ENCODE measurements around the gene CSNK1A1.
"Not testable (repeated sequence)": the region's sequence is repeated elsewhere in the genome, so short reads cannot be mapped to it uniquely, and the experiment has no call there.

CSNK1A1 gene

DNA sequence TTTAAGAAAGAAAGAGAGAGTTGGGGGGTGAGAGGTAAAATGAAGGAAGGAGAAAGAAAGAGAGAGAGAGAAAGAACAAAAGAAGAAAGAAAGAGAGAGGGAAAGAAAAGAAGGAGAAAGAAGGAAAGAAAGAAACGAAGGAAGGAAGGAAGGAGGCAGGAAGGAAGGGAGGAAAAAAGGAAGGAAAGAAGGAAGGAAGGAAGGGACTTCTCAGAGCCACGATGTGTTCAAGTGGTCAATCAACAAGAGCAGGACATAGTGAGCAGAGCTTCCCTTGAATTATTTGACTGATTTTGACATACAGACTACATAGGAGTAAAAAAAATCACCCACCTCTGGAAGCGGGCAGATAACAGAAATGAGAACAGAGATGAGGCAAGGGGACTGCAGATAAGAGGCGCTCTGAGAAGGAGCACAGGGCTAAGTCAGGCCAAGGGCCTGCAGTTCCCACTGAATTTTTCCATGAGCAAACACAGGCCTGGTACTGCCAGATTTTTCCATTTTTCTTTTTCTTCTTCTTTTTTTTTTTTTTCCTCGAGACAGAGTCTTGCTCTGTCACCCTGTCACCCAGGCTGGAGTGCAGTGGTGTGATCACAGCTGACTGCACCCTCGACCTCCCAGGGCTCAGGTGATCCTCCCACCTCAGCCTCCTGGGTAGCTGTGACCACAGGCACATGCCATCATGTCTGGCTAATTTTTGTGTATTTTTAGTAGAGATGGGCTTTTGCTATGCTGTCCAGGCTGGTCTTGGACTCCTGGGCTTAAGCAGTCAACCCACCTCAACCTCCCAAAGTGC, 94.4 kb downstream of the CSNK1A1 start:
- DNase-seq (ENCODE audit: low read depth), result no peak

DNA sequence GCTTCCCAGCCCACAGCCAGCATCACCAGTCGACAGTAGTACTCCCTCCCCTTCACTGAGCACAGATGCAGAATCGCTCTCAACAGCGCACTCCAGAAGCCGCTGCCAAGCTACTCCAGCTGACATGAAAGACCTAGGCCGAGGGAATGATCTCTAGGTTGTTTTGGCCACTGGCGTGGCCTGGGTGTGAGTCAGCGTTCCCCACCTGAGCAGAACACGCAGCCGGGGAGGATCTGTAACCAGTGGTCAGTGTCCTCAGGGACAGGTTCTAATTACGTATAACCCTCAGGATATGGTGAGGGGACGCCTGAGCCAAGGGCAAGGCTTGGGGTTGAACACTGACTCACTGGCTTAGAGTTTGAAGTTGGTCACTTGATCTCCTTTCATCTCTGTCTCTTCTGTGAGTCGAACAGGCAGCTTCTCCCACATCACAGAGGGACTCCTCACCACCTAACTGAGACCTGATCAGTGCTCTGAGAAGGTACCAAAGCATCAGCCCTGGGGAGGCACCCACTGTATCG, 95.3 kb downstream of the CSNK1A1 start:
- DNase-seq (ENCODE audit: low read depth), result no peak

DNA sequence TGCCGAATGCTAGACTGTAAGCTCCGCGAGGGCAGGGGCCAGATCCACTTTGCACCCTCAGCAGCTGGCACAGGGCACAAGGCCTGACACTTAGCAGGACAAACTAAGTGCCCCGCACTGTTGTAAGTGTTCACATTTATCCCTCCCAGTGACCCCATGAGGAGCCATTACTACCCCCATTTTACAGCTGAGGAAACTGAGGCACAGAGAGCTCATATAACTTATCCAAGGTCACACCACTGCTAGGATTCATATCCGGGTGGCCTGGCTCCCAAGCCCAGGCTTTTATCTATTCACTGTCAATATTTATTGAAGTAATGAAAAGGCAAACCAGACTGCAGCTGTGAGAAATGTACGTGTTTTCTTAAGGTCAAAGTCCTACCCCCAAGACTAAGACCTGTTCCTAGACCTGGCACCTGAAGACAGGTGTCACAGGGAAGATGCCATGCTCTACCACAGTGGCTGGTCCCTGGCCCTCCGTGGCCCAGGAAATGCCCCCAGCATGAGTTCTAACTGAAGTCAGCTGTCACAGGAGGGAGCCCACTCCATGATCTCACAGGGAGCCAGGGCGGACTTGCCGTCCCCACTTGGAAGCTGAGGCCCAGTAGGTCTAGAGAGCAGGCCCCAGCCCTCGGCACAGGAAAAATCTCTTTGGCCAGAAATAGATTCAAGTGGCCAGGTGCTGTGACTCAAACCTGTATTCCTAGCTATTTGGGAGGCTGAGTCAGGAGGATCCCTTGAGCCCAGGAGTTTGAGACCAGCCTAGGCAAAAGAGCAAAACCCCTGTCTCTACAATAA, 97.4 kb downstream of the CSNK1A1 start:
- no peak for DNase-seq (ENCODE audit: low read depth)

DNA sequence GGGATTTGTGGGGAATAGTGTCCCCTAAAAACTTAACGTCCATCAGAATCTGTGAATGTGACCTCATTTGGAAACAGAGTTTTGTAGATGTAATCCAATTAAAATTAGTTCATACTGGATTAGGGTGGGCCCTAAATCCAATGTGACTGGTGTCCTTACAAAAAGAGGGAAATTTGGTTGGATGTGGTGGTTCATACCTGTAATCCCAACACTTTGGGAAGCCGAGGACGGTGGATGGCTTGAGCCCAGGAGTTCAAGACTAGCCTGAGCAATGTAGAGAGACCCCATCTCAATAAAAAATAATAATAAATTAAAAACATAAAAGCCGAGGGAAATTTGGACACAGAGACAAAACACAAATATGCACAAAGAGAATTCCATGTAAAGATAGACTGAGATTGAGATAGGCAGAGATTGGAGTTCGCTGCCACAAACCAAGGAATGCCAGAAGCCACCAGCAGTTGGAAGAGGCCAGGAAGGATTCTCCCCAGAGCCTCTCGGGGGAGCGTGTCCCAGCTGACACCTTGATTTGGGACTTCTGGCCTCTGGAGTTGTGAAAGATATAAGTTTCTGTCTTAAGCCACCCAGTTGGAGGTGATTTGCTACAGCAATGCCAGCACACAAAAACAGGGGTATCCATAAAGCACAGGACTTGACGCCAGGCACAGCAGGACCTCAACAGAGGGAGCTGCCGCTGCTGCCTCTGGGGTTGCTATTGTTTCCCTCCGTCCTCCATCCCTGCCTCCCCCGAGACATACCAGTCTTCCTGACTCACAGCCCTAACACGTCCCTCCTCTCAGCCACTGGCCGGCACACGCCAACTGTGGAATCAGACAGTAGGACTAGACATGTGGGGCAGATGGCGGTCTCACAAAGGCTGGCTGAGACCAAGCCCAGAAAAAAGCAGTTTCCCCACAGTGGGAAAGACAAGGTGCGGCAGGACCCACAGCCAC, 98.3 kb downstream of the CSNK1A1 start:
- DNase-seq (ENCODE audit: low read depth), result peak; percentile 76

DNA sequence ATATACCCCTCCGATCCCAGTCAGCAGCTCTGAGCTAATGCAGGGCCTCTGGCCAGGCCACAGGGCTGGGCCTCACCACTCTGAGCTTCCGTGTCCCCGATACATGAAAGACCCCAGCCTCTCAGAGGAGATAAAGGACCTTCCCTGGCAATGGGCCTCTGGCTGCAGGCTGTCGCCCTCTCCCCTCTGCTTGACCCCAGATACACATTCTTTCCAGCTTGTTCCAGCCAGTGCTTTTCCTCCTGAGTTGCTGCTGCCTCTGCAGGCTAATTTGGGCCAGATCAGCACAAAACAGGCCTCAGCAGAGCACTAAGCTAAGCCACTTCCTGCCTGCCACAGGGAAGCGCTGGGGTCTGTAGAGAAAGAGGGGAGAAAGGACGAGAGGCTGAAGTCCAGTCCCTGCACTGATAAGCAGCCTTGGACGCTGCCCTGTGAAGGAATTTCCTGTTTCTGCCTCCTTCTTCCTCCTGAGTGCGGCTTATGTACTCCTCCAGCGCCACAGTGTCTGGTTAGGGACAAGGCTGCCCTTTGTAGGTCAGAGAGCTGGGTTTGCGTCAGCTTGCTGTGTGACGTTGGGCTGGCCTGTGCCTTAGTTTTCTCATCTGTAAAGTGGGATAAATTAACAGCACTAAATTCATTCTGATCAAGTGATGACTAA, 99.1 kb downstream of the CSNK1A1 start:
- no peak for DNase-seq (ENCODE audit: low read depth)

DNA sequence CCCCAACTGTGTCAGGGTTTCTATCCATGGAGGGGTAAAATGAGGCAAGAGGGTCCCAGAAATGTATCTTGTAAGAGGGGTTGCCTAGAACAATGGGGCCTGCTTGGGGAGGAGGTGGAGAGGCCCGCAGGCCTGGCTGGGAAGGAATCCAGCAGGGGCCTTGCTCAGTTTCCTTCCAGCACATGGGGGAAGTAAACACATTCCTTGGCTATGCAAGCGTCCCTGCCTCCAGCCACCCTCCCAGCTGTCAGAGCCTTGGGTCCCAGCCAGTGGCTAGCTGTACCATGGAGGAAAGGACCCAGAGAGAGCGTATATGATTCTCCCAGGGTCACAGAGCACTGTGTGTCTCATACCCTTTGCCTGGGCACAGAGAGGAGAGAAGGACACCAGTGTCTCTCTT, 101.0 kb downstream of the CSNK1A1 start:
- DNase-seq (ENCODE audit: low read depth), result no peak

DNA sequence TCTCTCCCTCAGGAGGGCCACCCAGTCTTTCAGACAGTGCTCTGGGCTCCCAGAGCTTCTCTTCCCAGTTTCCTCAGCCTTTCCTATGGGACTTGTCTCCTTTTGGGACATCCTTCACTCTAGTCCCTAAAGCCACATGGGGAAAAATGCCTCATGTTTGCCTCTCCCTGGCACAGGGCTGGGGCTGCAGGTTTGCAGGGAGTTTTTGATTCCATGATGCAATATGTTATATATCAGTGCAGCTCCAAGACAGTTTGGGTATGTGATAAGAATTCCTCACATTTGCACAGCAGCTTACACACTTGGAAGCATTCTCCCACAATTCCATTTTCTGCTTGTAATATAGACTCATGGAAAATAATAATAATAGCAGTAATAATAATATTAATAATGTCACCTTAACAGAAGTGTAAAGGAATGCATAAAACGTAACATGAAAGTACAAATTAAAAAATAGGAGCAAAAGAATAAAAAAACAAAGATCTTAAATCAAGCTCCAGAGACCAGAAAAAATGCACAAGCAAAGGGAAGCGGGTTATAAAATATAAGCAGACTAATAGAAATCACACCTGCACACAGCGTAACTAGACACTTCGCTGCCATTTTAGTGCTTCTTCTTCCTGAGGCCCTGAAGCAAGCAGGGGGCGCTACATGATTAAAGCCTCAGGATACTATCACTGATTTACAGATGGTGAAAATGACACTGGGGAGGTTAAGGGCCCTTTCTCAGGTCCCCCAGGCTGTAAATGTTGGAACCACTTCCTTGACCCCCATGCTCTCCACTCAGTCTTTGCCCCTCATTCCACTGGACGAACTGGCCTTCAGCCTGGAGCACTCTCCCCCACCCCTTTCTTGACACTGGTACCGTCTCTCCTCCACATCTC, 102.2 kb downstream of the CSNK1A1 start:
- no peak for DNase-seq (ENCODE audit: low read depth)

- no peak for DNase-seq (ENCODE audit: low read depth)
Measured at GRCh38 chr5:149448431-149448830, 102.8 kb downstream of the CSNK1A1 start.

DNA sequence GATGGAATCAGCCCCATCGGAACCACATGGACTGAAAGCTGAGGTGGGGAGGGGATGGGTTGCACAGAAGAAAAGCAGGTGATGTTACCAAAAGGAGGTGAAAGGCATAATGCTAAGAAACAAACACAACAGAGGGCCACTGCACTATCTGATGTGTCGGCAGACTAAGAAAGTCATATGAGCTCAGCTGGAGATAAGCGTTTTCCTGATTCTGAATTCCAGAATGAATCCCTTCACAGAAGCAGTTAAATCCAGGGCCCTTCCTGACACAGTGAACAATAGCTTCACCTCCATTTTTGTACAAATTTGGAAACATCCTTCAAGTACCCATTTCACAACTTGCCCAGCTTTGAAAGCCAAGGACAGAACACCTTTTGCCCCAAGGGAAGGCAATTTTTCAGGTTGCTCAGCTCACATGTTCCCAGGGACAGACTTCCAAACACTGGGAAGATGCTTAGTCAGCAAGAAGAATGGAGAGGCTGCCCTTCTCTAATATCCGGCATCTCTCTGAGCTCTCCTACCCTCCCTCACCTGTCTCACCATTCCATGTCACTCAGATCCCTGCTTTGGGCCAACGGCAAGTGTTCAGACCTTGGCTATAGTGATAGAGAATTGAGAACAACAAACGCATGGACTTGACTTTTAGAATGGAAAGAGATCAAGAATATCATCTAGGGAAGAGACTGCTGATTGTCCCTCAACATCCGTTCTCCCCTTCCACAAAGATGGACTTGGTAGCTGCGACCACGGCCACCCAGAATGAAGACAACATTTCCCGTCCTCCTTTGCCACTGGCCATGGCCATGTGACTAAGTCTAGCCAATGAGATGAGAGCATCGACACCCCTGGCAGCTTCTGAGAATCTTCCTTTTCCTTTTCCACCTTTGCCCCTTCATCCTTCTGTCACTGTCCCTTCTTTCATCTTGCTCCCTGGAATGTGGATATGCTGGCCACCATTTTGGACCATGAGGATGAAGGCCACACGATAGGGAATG, 103.6 kb downstream of the CSNK1A1 start:
- no peak for DNase-seq (ENCODE audit: low read depth)

GRCh38 chr5:149446794-149447193, 104.4 kb downstream of the CSNK1A1 start:
- not testable (repeated sequence) for DNase-seq (ENCODE audit: low read depth)

DNA sequence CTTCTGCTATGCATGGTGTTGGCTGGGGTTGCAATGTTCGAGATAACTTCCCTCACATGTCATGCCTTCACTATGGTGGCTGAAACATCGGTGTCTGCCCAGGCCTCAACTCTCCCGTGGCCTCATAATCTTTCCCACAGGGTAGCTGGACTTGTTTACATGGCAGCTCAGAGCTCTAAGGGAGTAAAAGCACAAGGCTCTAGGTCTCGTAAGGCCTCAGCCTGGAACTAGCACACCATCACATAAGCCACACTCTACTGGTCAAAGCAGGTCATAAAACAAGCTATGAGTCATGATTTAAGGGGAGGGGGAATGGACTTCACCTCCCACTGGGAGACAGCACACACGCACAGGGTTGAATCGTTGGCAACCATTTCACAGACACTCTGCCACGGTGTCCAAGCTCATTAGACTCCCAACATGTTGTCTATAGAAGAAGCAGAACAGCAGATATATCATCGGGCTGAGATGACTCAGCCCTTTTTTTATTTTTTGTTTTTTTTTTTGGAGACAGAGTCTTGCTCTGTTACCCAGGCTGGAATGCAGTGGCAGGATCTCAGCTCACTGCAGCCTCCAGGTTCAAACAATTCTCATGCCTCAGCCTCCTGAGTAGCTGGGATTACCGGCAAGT, 105.4 kb downstream of the CSNK1A1 start:
- no peak for DNase-seq (ENCODE audit: low read depth)

DNA sequence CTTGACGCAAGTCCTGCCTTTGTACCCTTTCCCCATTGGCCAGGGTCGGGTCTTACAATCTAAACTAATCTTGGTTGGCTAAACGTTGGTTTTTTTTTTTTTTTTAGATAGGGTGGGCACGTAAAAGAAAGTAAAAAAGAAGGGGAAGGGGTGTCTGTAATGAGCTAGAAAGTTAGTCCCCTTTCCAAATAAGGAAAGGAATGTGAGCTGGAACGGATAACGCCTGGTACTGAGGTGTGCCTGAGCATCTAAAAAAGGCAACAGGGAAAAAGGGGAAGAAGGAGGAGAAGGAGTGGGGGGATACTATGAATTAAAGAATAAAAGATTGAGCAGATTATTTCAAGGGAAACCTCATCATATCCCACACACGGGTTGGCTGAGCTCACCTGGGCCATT, 105.9 kb downstream of the CSNK1A1 start:
- DNase-seq (ENCODE audit: low read depth), result no peak

GRCh38 chr5:149444430-149444829, 106.8 kb downstream of the CSNK1A1 start:
- not testable (repeated sequence) for DNase-seq (ENCODE audit: low read depth)

DNA sequence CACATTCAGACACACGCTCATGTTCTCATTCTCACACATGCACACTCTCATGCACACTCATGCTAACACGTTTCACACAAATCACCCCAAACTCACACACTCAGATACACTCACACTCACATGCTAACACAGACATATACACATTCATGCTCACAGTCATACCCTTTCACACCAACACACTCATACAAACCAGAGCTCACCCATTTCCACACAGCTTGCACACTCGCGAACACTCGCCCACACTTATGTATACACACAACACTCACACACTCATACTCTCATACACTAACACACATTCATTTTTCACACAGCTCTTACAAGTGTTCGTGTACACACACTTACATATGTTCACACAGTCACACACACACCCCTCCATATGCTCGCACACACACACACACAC, 108.0 kb downstream of the CSNK1A1 start:
- no peak for DNase-seq (ENCODE audit: low read depth)

- no peak for DNase-seq (ENCODE audit: low read depth)
Measured at GRCh38 chr5:149442563-149443182, 108.6 kb downstream of the CSNK1A1 start.

Measured in HS-5 (cell line).